Sigmoid colon (tissue), 4 donors: Measurements from ENCODE around the gene SHISA3.

Experiments
- EP300 ChIP-seq, 4 donors: sonication (generic); formaldehyde crosslinking; IDR thresholded peaks; one replicate each; pipeline ENCODE4 v1.6.1; 2017; ENCODE audit warnings: antibody characterized with exemption in 4 of 4
- TF ChIP-seq, protein P1 (sequence below), 4 experiments: fragments of 450-650 bp in 3 of 4; fragments of 200-600 bp in 1 of 4; IDR thresholded peaks; one replicate each; pipeline ENCODE4 v1.5.1; 2016 to 2019; ENCODE audit warnings: antibody characterized with exemption in 4 of 4, mild to moderate bottlenecking in 3 of 4, moderate library complexity in 2 of 4

DNA sequence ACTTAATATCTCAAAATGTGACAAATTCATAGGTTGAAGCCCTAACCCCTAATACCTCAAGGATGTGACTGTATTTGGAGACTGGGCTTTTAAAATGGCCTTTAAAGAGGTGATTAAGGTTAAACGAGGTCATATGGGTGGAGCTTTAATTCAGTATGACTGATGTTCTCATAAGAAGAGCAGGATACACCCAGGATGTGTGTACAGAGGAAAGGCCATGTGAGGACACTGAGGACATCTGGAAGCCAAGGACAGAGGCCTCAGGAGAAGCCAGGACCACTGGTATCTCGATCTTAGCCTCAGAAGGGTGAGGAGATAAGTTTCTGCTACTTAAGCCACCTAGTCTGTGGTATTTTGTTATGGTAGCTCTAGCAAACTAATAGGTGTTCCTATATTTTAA is 49.0 kb upstream of the SHISA3 start:
- TF ChIP-seq EP300 (IDR thresholded peaks at IDR 0.05), result no peak
- TF ChIP-seq, protein P1, sequence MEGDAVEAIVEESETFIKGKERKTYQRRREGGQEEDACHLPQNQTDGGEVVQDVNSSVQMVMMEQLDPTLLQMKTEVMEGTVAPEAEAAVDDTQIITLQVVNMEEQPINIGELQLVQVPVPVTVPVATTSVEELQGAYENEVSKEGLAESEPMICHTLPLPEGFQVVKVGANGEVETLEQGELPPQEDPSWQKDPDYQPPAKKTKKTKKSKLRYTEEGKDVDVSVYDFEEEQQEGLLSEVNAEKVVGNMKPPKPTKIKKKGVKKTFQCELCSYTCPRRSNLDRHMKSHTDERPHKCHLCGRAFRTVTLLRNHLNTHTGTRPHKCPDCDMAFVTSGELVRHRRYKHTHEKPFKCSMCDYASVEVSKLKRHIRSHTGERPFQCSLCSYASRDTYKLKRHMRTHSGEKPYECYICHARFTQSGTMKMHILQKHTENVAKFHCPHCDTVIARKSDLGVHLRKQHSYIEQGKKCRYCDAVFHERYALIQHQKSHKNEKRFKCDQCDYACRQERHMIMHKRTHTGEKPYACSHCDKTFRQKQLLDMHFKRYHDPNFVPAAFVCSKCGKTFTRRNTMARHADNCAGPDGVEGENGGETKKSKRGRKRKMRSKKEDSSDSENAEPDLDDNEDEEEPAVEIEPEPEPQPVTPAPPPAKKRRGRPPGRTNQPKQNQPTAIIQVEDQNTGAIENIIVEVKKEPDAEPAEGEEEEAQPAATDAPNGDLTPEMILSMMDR (IDR thresholded peaks at IDR 0.05), result no peak
